HG03432 (cell line): ENCODE data around the gene PYDC2.

Experiments
- ATAC-seq: cut with Tn5 transposase; IDR thresholded peaks from one replicate; pipeline ENCODE4 v1.9.1; 2021; ENCODE audit warnings: mild to moderate bottlenecking, moderate library complexity; ENCODE audit not compliant: unreplicated experiment

The PYDC2 gene

GRCh38 chr3:191461113-191461595 is at the start of gene PYDC2:
PYDC2 (plus strand) TSS chr3:191461163; CDS start chr3:191461163, 0 bp downstream.
- ATAC-seq: no peak

- no peak for ATAC-seq
These were observed 48.2 kb upstream of the PYDC2 start for GRCh38 chr3:191412759-191413158.

- ATAC-seq: no peak
These were observed 46.7 kb upstream of the PYDC2 start for GRCh38 chr3:191414286-191414685.

GRCh38 chr3:191414732-191415131 is 46.2 kb upstream of the PYDC2 start:
- no peak for ATAC-seq

- no peak for ATAC-seq
These were observed 45.4 kb upstream of the PYDC2 start for GRCh38 chr3:191415566-191415965.

- ATAC-seq: no peak
These were observed 43.6 kb upstream of the PYDC2 start for GRCh38 chr3:191417457-191417729.

GRCh38 chr3:191420771-191421170 is 40.2 kb upstream of the PYDC2 start:
- no peak for ATAC-seq

GRCh38 chr3:191424881-191425280 is 36.1 kb upstream of the PYDC2 start:
- no peak for ATAC-seq

- ATAC-seq: no peak
These were observed 35.6 kb upstream of the PYDC2 start for GRCh38 chr3:191425322-191425734.

- no peak for ATAC-seq
These were observed 34.7 kb upstream of the PYDC2 start for GRCh38 chr3:191426311-191426710.

- no peak for ATAC-seq
These were observed 32.8 kb upstream of the PYDC2 start for GRCh38 chr3:191428177-191428576.

GRCh38 chr3:191430103-191430502 is 30.9 kb upstream of the PYDC2 start:
- ATAC-seq: no peak

GRCh38 chr3:191431160-191431822 is 29.7 kb upstream of the PYDC2 start:
- no peak for ATAC-seq

GRCh38 chr3:191432162-191432561 is 28.8 kb upstream of the PYDC2 start:
- ATAC-seq: no peak

- no peak for ATAC-seq
These were observed 26.9 kb upstream of the PYDC2 start for GRCh38 chr3:191434024-191434423.

GRCh38 chr3:191435981-191436380 is 25.0 kb upstream of the PYDC2 start:
- no peak for ATAC-seq

- no peak for ATAC-seq
These were observed 22.7 kb upstream of the PYDC2 start for GRCh38 chr3:191438150-191438814.

GRCh38 chr3:191440532-191440931 is 20.4 kb upstream of the PYDC2 start:
- ATAC-seq: no peak

GRCh38 chr3:191441687-191442086 is 19.3 kb upstream of the PYDC2 start:
- no peak for ATAC-seq

GRCh38 chr3:191444569-191444968 is 16.4 kb upstream of the PYDC2 start:
- ATAC-seq: no peak

- no peak for ATAC-seq
These were observed 11.7 kb upstream of the PYDC2 start for GRCh38 chr3:191449256-191449655.

- ATAC-seq: peak; percentile 94
These were observed 5.6 kb upstream of the PYDC2 start for GRCh38 chr3:191455257-191455952.
